ENCODE measurements around the gene ZNF367.

- TF ChIP-seq SIN3A (IDR thresholded peaks at IDR 0.05; ENCODE audit: borderline replicate concordance, insufficient read depth, low read length) (no peak), REST (IDR thresholded peaks at IDR 0.05; ENCODE audit: insufficient read depth in 1 of 2, low read depth in 2 of 2, low read length in 2 of 2) (no peak)
Observed at GRCh38 chr9:96442491-96442890, 24.3 kb upstream of the ZNF367 start.

All from PFSK-1 (cell line).